H1 (cell line): ENCODE data around the gene MCM6.

Experiments used
- CEBPB ChIP-seq: IDR thresholded peaks from 2 replicates; pipeline ENCODE4 v1.6.1; 2012; ENCODE audit warnings: low read depth, low read length
- CTCF ChIP-seq, 3 experiments: IDR thresholded peaks; 1 replicate in 2 of 3; 2 replicates in 1 of 3; pipeline versions ENCODE4 v1.5.1 to v1.6.1; 2011; ENCODE audit warnings: low read length in 3 of 3, mild to moderate bottlenecking in 3 of 3, inconsistent platforms in 2 of 3, low read depth in 1 of 3, moderate library complexity in 1 of 3; ENCODE audit not compliant: insufficient read depth in 1 of 3; ENCODE audit errors: control extremely low read depth in 1 of 3
- JUND ChIP-seq: IDR thresholded peaks from 2 replicates; pipeline ENCODE4 v1.6.1; 2011; ENCODE audit warnings: mild to moderate bottlenecking, improper control_type of control experiment, low read length
- RFX5 ChIP-seq: IDR thresholded peaks from 2 replicates; pipeline ENCODE4 v1.6.1; 2011; ENCODE audit warnings: low read depth, low read length, improper control_type of control experiment, borderline replicate concordance

GRCh38 chr2:135798762-135799161 lies 77.5 kb downstream of the MCM6 start:
- TF ChIP-seq JUND (no peak), CTCF (IDR thresholded peaks at IDR 0.05; ENCODE audit: control extremely low read depth in 1 of 3, insufficient read depth in 1 of 3, low read depth in 1 of 3, low read length in 3 of 3) (peak in 1 of 3 experiments; percentile 23; a peak in 1 of 4 replicates), RFX5 (no peak), CEBPB (no peak)
